Measurements from ENCODE around the gene NAALADL2. TPM values are rescaled to one million over a fixed set of nuclear protein-coding genes. Genes with fewer than 3 reads are reported as not detected.

NAALADL2 gene
- total and polyA plus RNA-seq, 2 donors (not counting 3 experiments of a cell fraction or from before 2014, with no cell fraction given), result 1.1 to 4.0 TPM

DNA sequence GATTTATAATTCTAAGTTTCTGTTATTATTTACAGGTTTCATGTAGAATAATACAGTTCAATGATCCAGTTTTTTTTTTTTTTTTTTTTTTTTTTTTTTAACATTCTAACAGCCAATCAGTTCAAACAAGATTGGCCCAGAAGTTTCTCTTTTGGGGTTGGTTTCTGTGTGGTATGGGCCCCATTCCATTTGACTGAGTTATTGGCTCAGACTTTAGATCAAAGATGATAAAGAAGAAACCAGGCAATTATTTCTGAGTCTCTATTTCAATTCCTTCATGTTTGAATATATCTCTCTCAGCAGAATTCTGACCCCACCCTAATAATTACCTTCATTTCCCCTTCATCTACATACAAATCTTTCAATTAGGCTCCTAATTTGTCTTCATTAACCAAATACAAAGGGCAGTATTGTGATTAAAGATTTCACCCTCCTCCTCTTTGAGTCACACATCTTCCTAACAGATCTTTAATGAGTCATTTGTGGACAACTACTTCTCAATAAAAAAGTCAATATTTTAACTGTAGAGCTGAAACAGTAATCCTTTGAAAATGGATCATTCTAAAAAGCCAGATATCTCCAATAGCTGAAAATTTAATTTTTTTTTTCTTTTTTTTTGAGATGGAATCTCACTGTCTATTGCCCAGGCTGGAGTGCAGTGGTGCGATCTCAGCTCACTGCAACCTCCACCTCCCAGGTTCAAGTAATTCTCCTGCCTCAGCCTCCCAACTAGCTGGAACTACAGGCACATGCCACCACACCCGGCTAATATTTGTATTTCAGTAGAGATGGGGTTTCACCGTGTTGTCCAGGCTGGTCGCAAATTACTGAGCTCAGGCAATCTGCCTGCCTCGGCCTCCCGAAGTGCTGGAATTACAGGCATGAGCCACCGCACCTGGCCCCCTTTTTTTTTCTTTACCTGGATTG lies 878.8 kb downstream of the NAALADL2 start:
- Histone ChIP-seq H4K20me1 (replicated peaks; ENCODE audit: control insufficient read depth, extremely low read depth, insufficient read depth, low read length) (no peaks in the 10 kb centered on the region), H3K4me3 (replicated peaks in 1 of 3; ENCODE audit: insufficient read depth in 1 of 3, low read depth in 1 of 3, low read length in 3 of 3) (no peak overlapping the region), H3K9ac (replicated peaks; ENCODE audit: extremely low read depth, insufficient read depth, low read length) (no peak overlapping the region), H3K4me2 (ENCODE audit: insufficient read depth, low read length) (no peak overlapping the region), H3K9me3 (replicated peaks; ENCODE audit: control insufficient read depth, insufficient read depth, low read length) (no peaks in the 10 kb centered on the region), H3K79me2 (ENCODE audit: control insufficient read depth, insufficient read depth, low read length) (no peaks in the 10 kb centered on the region), H3K4me1 (ENCODE audit: control insufficient read depth, extremely low read depth, insufficient read depth, low read length) (no peaks in the 10 kb centered on the region), H3K36me3 (ENCODE audit: control insufficient read depth in 2 of 2, extremely low read depth in 1 of 2, insufficient read depth in 2 of 2, low read length in 2 of 2) (no peaks in the 10 kb centered on the region), H3K27me3 (ENCODE audit: control insufficient read depth in 2 of 2, insufficient read depth in 2 of 2, low read length in 2 of 2) (no peaks in the 10 kb centered on the region), H3K9me1 (replicated peaks; ENCODE audit: control insufficient read depth, extremely low read depth, insufficient read depth, low read length) (no peaks in the 10 kb centered on the region), H3K27ac (ENCODE audit: insufficient read depth, low read depth, low read length) (no peak overlapping the region), H2AFZ (ENCODE audit: low read depth, low read length) (no peak overlapping the region)
- ChIA-PET POLR2A (no interaction called here), CTCF (no interaction called here)
- no peak for TF ChIP-seq POLR2AphosphoS5 (IDR thresholded peaks at IDR 0.05; ENCODE audit: insufficient read depth, low read depth, low read length)
- no peak for TF ChIP-seq FOS (IDR thresholded peaks at IDR 0.05; ENCODE audit: borderline replicate concordance, insufficient read depth, low read length)
- no peak for TF ChIP-seq GATA2 (IDR thresholded peaks at IDR 0.05; ENCODE audit: insufficient read depth, insufficient read length, low read depth, low read length)
- TF ChIP-seq CTCF (IDR thresholded peaks at IDR 0.05; ENCODE audit: extremely low read depth in 1 of 2, insufficient read depth in 1 of 2, low read depth in 1 of 2, low read length in 2 of 2), result no peak
- no peak for TF ChIP-seq JUN (IDR thresholded peaks at IDR 0.05; ENCODE audit: borderline replicate concordance, insufficient read depth, insufficient read length, low read depth)
- no peak for TF ChIP-seq MAX (IDR thresholded peaks at IDR 0.05; ENCODE audit: insufficient read depth, insufficient read length)
- no peak for TF ChIP-seq POLR2A (IDR thresholded peaks at IDR 0.05; ENCODE audit: low read depth, low read length)
- TF ChIP-seq MYC (IDR thresholded peaks at IDR 0.05; ENCODE audit: low read depth, low read length), result no peak
- no peak for TF ChIP-seq EZH2 (IDR thresholded peaks at IDR 0.05; ENCODE audit: borderline replicate concordance, low read depth, low read length, severe bottlenecking)
- FAIRE-seq (no peak), DNase-seq (ENCODE audit: low read depth, low spot score) (no peak)
- dilution Hi-C loops (cut with MboI; ENCODE audit: extremely low pct_ligation_motif_present, low sequenced_read_pairs) (no loop called here), intact Hi-C loops (cut with micrococcal nuclease) (no loop called here)
- BruUV-seq (replicated peaks), result no TSS peak

All from endothelial cell of umbilical vein (primary cell).